Neural progenitor cell (in vitro differentiated cells): ENCODE data around the gene SYT7.

Experiments used
- EZH2 ChIP-seq: fragments of 200-600 bp; sonication (generic); IDR thresholded peaks from 2 replicates; pipeline ENCODE4 v1.6.1; 2017; ENCODE audit warnings: antibody characterized with exemption, mild to moderate bottlenecking, moderate library complexity
- EZH2phosphoT487 ChIP-seq: fragments of 200-600 bp; sonication (generic); IDR thresholded peaks from 2 replicates; pipeline ENCODE4 v1.6.1; 2017; ENCODE audit warnings: antibody characterized with exemption
- TF ChIP-seq, protein P1 (sequence below): fragments of 200-600 bp; sonication (generic); IDR thresholded peaks from 2 replicates; pipeline ENCODE4 v1.5.1; 2017; ENCODE audit warnings: antibody characterized with exemption, mild to moderate bottlenecking

- TF ChIP-seq, protein P1, sequence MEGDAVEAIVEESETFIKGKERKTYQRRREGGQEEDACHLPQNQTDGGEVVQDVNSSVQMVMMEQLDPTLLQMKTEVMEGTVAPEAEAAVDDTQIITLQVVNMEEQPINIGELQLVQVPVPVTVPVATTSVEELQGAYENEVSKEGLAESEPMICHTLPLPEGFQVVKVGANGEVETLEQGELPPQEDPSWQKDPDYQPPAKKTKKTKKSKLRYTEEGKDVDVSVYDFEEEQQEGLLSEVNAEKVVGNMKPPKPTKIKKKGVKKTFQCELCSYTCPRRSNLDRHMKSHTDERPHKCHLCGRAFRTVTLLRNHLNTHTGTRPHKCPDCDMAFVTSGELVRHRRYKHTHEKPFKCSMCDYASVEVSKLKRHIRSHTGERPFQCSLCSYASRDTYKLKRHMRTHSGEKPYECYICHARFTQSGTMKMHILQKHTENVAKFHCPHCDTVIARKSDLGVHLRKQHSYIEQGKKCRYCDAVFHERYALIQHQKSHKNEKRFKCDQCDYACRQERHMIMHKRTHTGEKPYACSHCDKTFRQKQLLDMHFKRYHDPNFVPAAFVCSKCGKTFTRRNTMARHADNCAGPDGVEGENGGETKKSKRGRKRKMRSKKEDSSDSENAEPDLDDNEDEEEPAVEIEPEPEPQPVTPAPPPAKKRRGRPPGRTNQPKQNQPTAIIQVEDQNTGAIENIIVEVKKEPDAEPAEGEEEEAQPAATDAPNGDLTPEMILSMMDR = no peak
- TF ChIP-seq EZH2 (no peak), EZH2phosphoT487 (no peak)
These were observed 47.5 kb downstream of the SYT7 start for GRCh38 chr11:61533401-61533800.
